Mesenchymal stem cell (in vitro differentiated cells and primary cell): ENCODE results near the gene NPAS2.

Experiments
- DNase-seq: peaks from one replicate; pipeline ENCODE4 v3.0.0-alpha.2; 2013
- H2AFZ ChIP-seq: one replicate; pipeline ENCODE4 v1.6.1; 2013; ENCODE audit warnings: low read depth, mild to moderate bottlenecking, control low read depth, inconsistent platforms, low read length, moderate library complexity
- H2AK5ac ChIP-seq: 2 replicates; pipeline ENCODE4 v1.6.1; 2013; ENCODE audit warnings: low read length, moderate library complexity, mild to moderate bottlenecking, inconsistent platforms; ENCODE audit not compliant: severe bottlenecking
- H2BK120ac ChIP-seq: one replicate; pipeline ENCODE4 v1.6.1; 2013; ENCODE audit warnings: low read depth, mild to moderate bottlenecking, inconsistent platforms, low read length, moderate library complexity
- H2BK12ac ChIP-seq, 2 experiments: one replicate each; pipeline ENCODE4 v1.6.1; 2013; ENCODE audit warnings: inconsistent platforms in 2 of 2, low read length in 2 of 2, mild to moderate bottlenecking in 2 of 2, moderate library complexity in 2 of 2, control low read depth in 1 of 2
- H2BK15ac ChIP-seq: one replicate; pipeline ENCODE4 v1.6.1; 2013; ENCODE audit warnings: mild to moderate bottlenecking, low read depth, inconsistent platforms; ENCODE audit not compliant: poor library complexity, severe bottlenecking
- H2BK5ac ChIP-seq: 2 replicates; pipeline ENCODE4 v1.6.1; 2013; ENCODE audit warnings: low read depth, mild to moderate bottlenecking, low read length, control low read depth, inconsistent platforms; ENCODE audit not compliant: poor library complexity, severe bottlenecking
- H3K14ac ChIP-seq, 2 experiments: one replicate each; pipeline ENCODE4 v1.6.1; 2013; ENCODE audit warnings: inconsistent platforms in 2 of 2, low read length in 2 of 2, control low read depth in 1 of 2, mild to moderate bottlenecking in 1 of 2, moderate library complexity in 1 of 2
- H3K18ac ChIP-seq, 2 experiments: one replicate each; pipeline ENCODE4 v1.6.1; 2013; ENCODE audit warnings: inconsistent platforms in 2 of 2, low read length in 2 of 2, control low read depth in 1 of 2, low read depth in 1 of 2, mild to moderate bottlenecking in 1 of 2
- H3K23ac ChIP-seq, 2 experiments: one replicate each; pipeline ENCODE4 v1.6.1; 2013; ENCODE audit warnings: inconsistent platforms in 2 of 2, low read length in 2 of 2, mild to moderate bottlenecking in 2 of 2, moderate library complexity in 2 of 2, control low read depth in 1 of 2
- H3K27ac ChIP-seq: 2 replicates; pipeline ENCODE4 v1.5.1; 2013; ENCODE audit warnings: mild to moderate bottlenecking, moderate library complexity, low read length, control low read depth, inconsistent platforms; ENCODE audit not compliant: poor library complexity, severe bottlenecking
- H3K27me3 ChIP-seq, 2 experiments: 2 replicates each; pipeline versions ENCODE4 v1.6.1 to v1.7.0; 2013; ENCODE audit warnings: low read length in 2 of 2, mild to moderate bottlenecking in 2 of 2, moderate library complexity in 2 of 2, control low read depth in 1 of 2, inconsistent platforms in 1 of 2; ENCODE audit not compliant: control insufficient read depth in 1 of 2, insufficient read depth in 1 of 2
- H3K36me3 ChIP-seq, 2 experiments: 2 replicates each; pipeline versions ENCODE4 v1.6.1 to v1.7.0; 2013; ENCODE audit warnings: low read length in 2 of 2, control low read depth in 1 of 2, inconsistent platforms in 1 of 2, low read depth in 1 of 2, mild to moderate bottlenecking in 1 of 2; ENCODE audit not compliant: insufficient read depth in 2 of 2, control insufficient read depth in 1 of 2
- H3K4ac ChIP-seq, 2 experiments: one replicate each; pipeline ENCODE4 v1.6.1; 2013; ENCODE audit warnings: inconsistent platforms in 2 of 2, low read length in 2 of 2, mild to moderate bottlenecking in 2 of 2, moderate library complexity in 2 of 2, control low read depth in 1 of 2, low read depth in 1 of 2
- H3K4me1 ChIP-seq: 2 replicates; pipeline ENCODE4 v1.6.1; 2013; ENCODE audit warnings: low read depth, low read length, control low read depth; ENCODE audit not compliant: control insufficient read depth, insufficient read depth
- H3K4me2 ChIP-seq: 2 replicates; pipeline ENCODE4 v1.6.1; 2013; ENCODE audit warnings: low read length, mild to moderate bottlenecking, inconsistent platforms; ENCODE audit not compliant: poor library complexity, severe bottlenecking
- H3K4me3 ChIP-seq, 2 experiments: 2 replicates each; pipeline versions ENCODE4 v1.5.1 to v1.7.0; 2013; ENCODE audit warnings: low read length in 2 of 2, mild to moderate bottlenecking in 2 of 2, control low read depth in 1 of 2, low read depth in 1 of 2; ENCODE audit not compliant: insufficient read depth in 1 of 2
- H3K79me1 ChIP-seq: replicated peaks from 2 replicates; pipeline ENCODE4 v1.6.1; 2013; ENCODE audit warnings: mild to moderate bottlenecking, control low read depth, low read length, inconsistent platforms; ENCODE audit not compliant: poor library complexity, severe bottlenecking
- H3K9ac ChIP-seq: 2 replicates; pipeline ENCODE4 v1.7.0; 2013; ENCODE audit warnings: mild to moderate bottlenecking, low read length, moderate library complexity
- H3K9me3 ChIP-seq: 2 replicates; pipeline ENCODE4 v1.7.0; 2013; ENCODE audit warnings: mild to moderate bottlenecking, low read length; ENCODE audit not compliant: control insufficient read depth
- H4K8ac ChIP-seq: one replicate; pipeline ENCODE4 v1.6.1; 2013; ENCODE audit warnings: inconsistent platforms, mild to moderate bottlenecking, low read length, moderate library complexity
- H4K91ac ChIP-seq: one replicate; pipeline ENCODE4 v1.6.1; 2013; ENCODE audit warnings: mild to moderate bottlenecking, low read length, inconsistent platforms
- WGBS: methylation state at CpG from one replicate; pipeline ENCODE4 v1.1.7; 2013; ENCODE audit warnings: mixed read lengths; 5-methylcytosine and 5-hydroxymethylcytosine counted together

NPAS2 gene

GRCh38 chr2:100924520-100925451 lies 104.8 kb downstream of the NPAS2 start:
- WGBS: 82% methylated on average over 21 of the region's 21 CpGs
- Histone ChIP-seq H3K9ac (peak overlapping the region; percentile 57), H3K79me1 (no peaks in the 10 kb centered on the region), H4K8ac (peak overlapping the region; percentile 83), H3K18ac (peak overlapping the region; percentile 46 to 76), H3K4ac (peak overlapping the region in 1 of 2 experiments; percentile 54), H2BK15ac (peak overlapping the region; percentile 9), H3K14ac (peak overlapping the region in 1 of 2 experiments; percentile 84), H2BK120ac (no peak overlapping the region), H3K27me3 (no peaks in the 10 kb centered on the region), H2BK12ac (peak overlapping the region in 1 of 2 experiments; percentile 47), H3K4me2 (no peak overlapping the region), H4K91ac (no peak overlapping the region), H3K4me3 (peak overlapping the region in 1 of 2 experiments; percentile 70), H3K23ac (no peak overlapping the region), H2AK5ac (no peak overlapping the region), H3K9me3 (no peaks in the 10 kb centered on the region), H2AFZ (no peak overlapping the region), H3K4me1 (peaks cover 2% of the 10 kb centered on the region), H3K36me3 (peaks cover 0 to 12% of the 10 kb centered on the region in 2 experiments), H2BK5ac (no peak overlapping the region), H3K27ac (no peak overlapping the region)
- DNase-seq: peak; percentile 82

- no peak overlapping the region for H4K8ac ChIP-seq
- no peak overlapping the region for H3K4me2 ChIP-seq
- no peak overlapping the region for H2BK15ac ChIP-seq
- DNase-seq: no peak
- H3K79me1 ChIP-seq: no peaks in the 10 kb centered on the region
- no peak overlapping the region for H3K4me3 ChIP-seq
- H3K9ac ChIP-seq: no peak overlapping the region
- WGBS: 94% methylated on average over 6 of the region's 6 CpGs
- H3K27me3 ChIP-seq: peaks cover 0 to under 1% of the 10 kb centered on the region in 2 experiments
- H3K18ac ChIP-seq: no peak overlapping the region
- H2BK120ac ChIP-seq: no peak overlapping the region
- H3K14ac ChIP-seq: no peak overlapping the region
- H2AK5ac ChIP-seq: no peak overlapping the region
- no peak overlapping the region for H3K23ac ChIP-seq
- no peaks in the 10 kb centered on the region for H3K9me3 ChIP-seq
- H2BK5ac ChIP-seq: no peak overlapping the region
- H3K4ac ChIP-seq: no peak overlapping the region
- H4K91ac ChIP-seq: no peak overlapping the region
- no peak overlapping the region for H2AFZ ChIP-seq
- no peak overlapping the region for H2BK12ac ChIP-seq
- H3K36me3 ChIP-seq: peaks cover 0 to 21% of the 10 kb centered on the region in 2 experiments
- H3K27ac ChIP-seq: no peak overlapping the region
- peaks cover 2% of the 10 kb centered on the region for H3K4me1 ChIP-seq
Observed at GRCh38 chr2:100928235-100928634, 108.3 kb downstream of the NPAS2 start.

GRCh38 chr2:100929147-100929546 lies 109.2 kb downstream of the NPAS2 start:
- H3K4ac ChIP-seq: no peak overlapping the region
- no peak overlapping the region for H2AFZ ChIP-seq
- H4K8ac ChIP-seq: no peak overlapping the region
- no peak overlapping the region for H2BK120ac ChIP-seq
- H3K18ac ChIP-seq: no peak overlapping the region
- H3K14ac ChIP-seq: no peak overlapping the region
- H3K27ac ChIP-seq: no peak overlapping the region
- no peaks in the 10 kb centered on the region for H3K9me3 ChIP-seq
- H2AK5ac ChIP-seq: no peak overlapping the region
- H3K4me3 ChIP-seq: no peak overlapping the region
- no peak overlapping the region for H2BK5ac ChIP-seq
- H2BK15ac ChIP-seq: no peak overlapping the region
- H4K91ac ChIP-seq: no peak overlapping the region
- WGBS: 86% methylated on average over 2 of the region's 2 CpGs
- no peak overlapping the region for H3K4me2 ChIP-seq
- H3K9ac ChIP-seq: no peak overlapping the region
- peaks cover 0 to 5% of the 10 kb centered on the region in 2 experiments for H3K27me3 ChIP-seq
- DNase-seq: peak; percentile 24
- H2BK12ac ChIP-seq: no peak overlapping the region
- no peak overlapping the region for H3K23ac ChIP-seq
- peaks cover 0 to 28% of the 10 kb centered on the region in 2 experiments for H3K36me3 ChIP-seq
- peaks cover 2% of the 10 kb centered on the region for H3K4me1 ChIP-seq
- H3K79me1 ChIP-seq: no peaks in the 10 kb centered on the region

- no peak overlapping the region for H3K4me3 ChIP-seq
- H3K14ac ChIP-seq: no peak overlapping the region
- no peak overlapping the region for H3K23ac ChIP-seq
- no peak overlapping the region for H3K4me2 ChIP-seq
- H3K4ac ChIP-seq: no peak overlapping the region
- no peak overlapping the region for H3K9ac ChIP-seq
- no peak overlapping the region for H4K91ac ChIP-seq
- H2BK15ac ChIP-seq: no peak overlapping the region
- 91% methylated on average over 5 of the region's 6 CpGs for WGBS
- H2AFZ ChIP-seq: no peak overlapping the region
- H3K27me3 ChIP-seq: peaks cover 0 to 9% of the 10 kb centered on the region in 2 experiments
- H2AK5ac ChIP-seq: no peak overlapping the region
- H3K79me1 ChIP-seq: no peaks in the 10 kb centered on the region
- DNase-seq: no peak
- no peak overlapping the region for H2BK5ac ChIP-seq
- no peak overlapping the region for H2BK120ac ChIP-seq
- H3K18ac ChIP-seq: no peak overlapping the region
- no peaks in the 10 kb centered on the region for H3K9me3 ChIP-seq
- H4K8ac ChIP-seq: no peak overlapping the region
- peaks cover 0 to 22% of the 10 kb centered on the region in 2 experiments for H3K36me3 ChIP-seq
- no peak overlapping the region for H3K27ac ChIP-seq
- H3K4me1 ChIP-seq: no peaks in the 10 kb centered on the region
- no peak overlapping the region for H2BK12ac ChIP-seq
Observed at GRCh38 chr2:100934504-100935371, 114.8 kb downstream of the NPAS2 start.
